NCI-H510A (cell line): ENCODE results near the gene DHRS2.

Source experiments
- DNase-seq: peaks from one replicate; lab custom pipeline; 2025; lab: John Stamatoyannopoulos, UW

DHRS2 gene

GRCh38 chr14:23612802-23613201, 23.4 kb upstream of the DHRS2 start:
- DNase-seq = no peak

GRCh38 chr14:23613242-23614070, 22.7 kb upstream of the DHRS2 start:
- no peak for DNase-seq

- DNase-seq = no peak
Observed at GRCh38 chr14:23614395-23614828, 21.8 kb upstream of the DHRS2 start.

- no peak for DNase-seq
Observed at GRCh38 chr14:23615856-23616255, 20.3 kb upstream of the DHRS2 start.

GRCh38 chr14:23617539-23617938, 18.6 kb upstream of the DHRS2 start:
- DNase-seq = no peak

GRCh38 chr14:23618415-23618988, 17.7 kb upstream of the DHRS2 start:
- no peak for DNase-seq

GRCh38 chr14:23620177-23620702, 15.9 kb upstream of the DHRS2 start:
- DNase-seq = no peak

- DNase-seq = no peak
Observed at GRCh38 chr14:23621204-23621931, 14.8 kb upstream of the DHRS2 start.

- DNase-seq = no peak
Observed at GRCh38 chr14:23621932-23622730, 14.0 kb upstream of the DHRS2 start.

GRCh38 chr14:23622990-23623389, 13.2 kb upstream of the DHRS2 start:
- DNase-seq = no peak

GRCh38 chr14:23623962-23624361, 12.2 kb upstream of the DHRS2 start:
- DNase-seq = no peak

GRCh38 chr14:23624830-23625404, 11.2 kb upstream of the DHRS2 start:
- no peak for DNase-seq

- no peak for DNase-seq
Observed at GRCh38 chr14:23626946-23627345, 9.2 kb upstream of the DHRS2 start.

GRCh38 chr14:23627961-23628360, 8.2 kb upstream of the DHRS2 start:
- DNase-seq = no peak

- no peak for DNase-seq
Observed at GRCh38 chr14:23629204-23629603, 7.0 kb upstream of the DHRS2 start.

- no peak for DNase-seq
Observed at GRCh38 chr14:23629832-23630396, 6.2 kb upstream of the DHRS2 start.

GRCh38 chr14:23630687-23631086, 5.5 kb upstream of the DHRS2 start:
- no peak for DNase-seq

- DNase-seq = no peak
Observed at GRCh38 chr14:23631234-23631633, 4.9 kb upstream of the DHRS2 start.

- no peak for DNase-seq
Observed at GRCh38 chr14:23631702-23632460, 4.3 kb upstream of the DHRS2 start.

- no peak for DNase-seq
Observed at GRCh38 chr14:23632461-23633159, 3.6 kb upstream of the DHRS2 start.
